ENCODE results near the gene POLR3C. TPM values are rescaled to one million over a fixed set of nuclear protein-coding genes. Genes with fewer than 3 reads are reported as not detected.

POLR3C gene
- total and polyA plus RNA-seq, 2 of the 13 experiments (the other 11 are each of a cell fraction or from before 2014, with no cell fraction given): 15.5 to 24.3 TPM

- TF ChIP-seq FOXJ3 (CRISPR knock-in tag; IDR thresholded peaks at IDR 0.05; ENCODE audit: borderline replicate concordance) (no peak), DPF2 (CRISPR knock-in tag; IDR thresholded peaks at IDR 0.05; ENCODE audit: borderline replicate concordance, low read depth) (no peak), HNF4G (IDR thresholded peaks at IDR 0.05; ENCODE audit: borderline replicate concordance, low read depth, low read length) (no peak), HNF4G (CRISPR knock-in tag; IDR thresholded peaks at IDR 0.05; ENCODE audit: borderline replicate concordance, low read depth) (no peak), MED8 (CRISPR knock-in tag; IDR thresholded peaks at IDR 0.05; ENCODE audit: insufficient replicate concordance) (no peak), MATR3 (CRISPR knock-in tag; IDR thresholded peaks at IDR 0.05) (no peak), KLF6 (CRISPR knock-in tag; IDR thresholded peaks at IDR 0.05) (peak; percentile 64; the same call in 1 of the 2 replicates), ZNF260 (CRISPR knock-in tag; IDR thresholded peaks at IDR 0.05; ENCODE audit: borderline replicate concordance, low read depth) (no peak), ZNF558 (CRISPR knock-in tag; IDR thresholded peaks at IDR 0.05; ENCODE audit: borderline replicate concordance) (no peak), KAT8 (CRISPR knock-in tag; IDR thresholded peaks at IDR 0.05) (peak; percentile 93; the same call in 1 of the 2 replicates), PRPF4 (IDR thresholded peaks at IDR 0.05; ENCODE audit: low read depth, low read length, poor library complexity, severe bottlenecking) (no peak), ZBED4 (CRISPR knock-in tag; IDR thresholded peaks at IDR 0.05; ENCODE audit: borderline replicate concordance) (peak; percentile 64; the same call in 1 of the 2 replicates), ZNF703 (CRISPR knock-in tag; IDR thresholded peaks at IDR 0.05; ENCODE audit: borderline replicate concordance) (peak; percentile 61; the same call in 1 of the 2 replicates), ARNT2 (CRISPR knock-in tag; IDR thresholded peaks at IDR 0.05; ENCODE audit: low read depth) (peak; percentile 81; the same call in 1 of the 2 replicates), PRDM15 (CRISPR knock-in tag; IDR thresholded peaks at IDR 0.05) (no peak; the same call in 1 of the 2 replicates)
- TF ChIP-seq, protein P1, sequence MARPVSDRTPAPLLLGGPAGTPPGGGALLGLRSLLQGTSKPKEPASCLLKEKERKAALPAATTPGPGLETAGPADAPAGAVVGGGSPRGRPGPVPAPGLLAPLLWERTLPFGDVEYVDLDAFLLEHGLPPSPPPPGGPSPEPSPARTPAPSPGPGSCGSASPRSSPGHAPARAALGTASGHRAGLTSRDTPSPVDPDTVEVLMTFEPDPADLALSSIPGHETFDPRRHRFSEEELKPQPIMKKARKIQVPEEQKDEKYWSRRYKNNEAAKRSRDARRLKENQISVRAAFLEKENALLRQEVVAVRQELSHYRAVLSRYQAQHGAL (CRISPR knock-in tag; IDR thresholded peaks at IDR 0.05; ENCODE audit: not compliant biosample characterization): no peak
- TF ChIP-seq, protein P2, sequence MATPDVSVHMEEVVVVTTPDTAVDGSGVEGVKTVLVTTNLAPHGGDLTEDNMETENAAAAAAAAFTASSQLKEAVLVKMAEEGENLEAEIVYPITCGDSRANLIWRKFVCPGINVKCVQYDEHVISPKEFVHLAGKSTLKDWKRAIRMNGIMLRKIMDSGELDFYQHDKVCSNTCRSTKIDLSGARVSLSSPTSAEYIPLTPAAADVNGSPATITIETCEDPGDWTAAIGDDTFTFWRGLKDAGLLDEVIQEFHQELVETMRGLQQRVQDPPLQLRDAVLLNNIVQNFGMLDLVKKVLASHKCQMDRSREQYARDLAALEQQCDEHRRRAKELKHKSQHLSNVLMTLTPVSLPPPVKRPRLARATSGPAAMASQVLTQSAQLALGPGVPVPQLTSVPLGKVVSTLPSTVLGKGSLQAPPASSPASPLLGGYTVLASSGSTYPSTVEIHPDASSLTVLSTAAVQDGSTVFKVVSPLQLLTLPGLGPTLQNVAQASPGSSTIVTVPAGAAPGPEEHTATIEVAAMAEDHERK (CRISPR knock-in tag; IDR thresholded peaks at IDR 0.05; ENCODE audit: low read depth): no peak
Observed at GRCh38 chr1:145823565-145824498, at the start of gene POLR3C, which contains the start of gene RNF115 (continued).
